Liver (tissue), 9 donors: ENCODE data around the gene CXCL6. TPM values are rescaled to one million over a fixed set of nuclear protein-coding genes. Genes with fewer than 3 reads are reported as not detected.

Experiments used
- DNase-seq: peaks from one replicate; pipeline ENCODE4 v3.0.0-alpha.2; 2017; ENCODE audit warnings: low spot score
- H3K27ac ChIP-seq, 2 donors: one replicate each; pipeline ENCODE4 v1.7.0; 2013; ENCODE audit warnings: inconsistent platforms in 2 of 2, low read length in 2 of 2, control low read depth in 1 of 2, low read depth in 1 of 2, mild to moderate bottlenecking in 1 of 2
- H3K27me3 ChIP-seq, 4 donors: one replicate each; pipeline versions ENCODE4 v1.6.1 to v1.7.0; 2013; ENCODE audit warnings: low read length in 3 of 4, inconsistent platforms in 1 of 4, mild to moderate bottlenecking in 1 of 4, moderate library complexity in 1 of 4; ENCODE audit not compliant: control insufficient read depth in 4 of 4, insufficient read depth in 4 of 4
- H3K36me3 ChIP-seq, 4 donors: one replicate each; pipeline versions ENCODE4 v1.6.1 to v1.7.0; 2013; ENCODE audit warnings: low read length in 3 of 4, mild to moderate bottlenecking in 3 of 4, low read depth in 1 of 4, moderate library complexity in 1 of 4; ENCODE audit not compliant: control insufficient read depth in 4 of 4, insufficient read depth in 3 of 4
- H3K4me1 ChIP-seq, 4 donors: one replicate each; pipeline versions ENCODE4 v1.6.1 to v1.7.0; 2013; ENCODE audit warnings: low read length in 3 of 4, mild to moderate bottlenecking in 3 of 4, moderate library complexity in 1 of 4; ENCODE audit not compliant: control insufficient read depth in 4 of 4, insufficient read depth in 4 of 4
- H3K4me3 ChIP-seq, 3 donors: one replicate each; pipeline versions ENCODE4 v1.6.1 to v1.7.0; 2013; ENCODE audit warnings: low read length in 3 of 3, control low read depth in 1 of 3, low read depth in 1 of 3, mild to moderate bottlenecking in 1 of 3
- H3K9ac ChIP-seq, 2 donors: one replicate each; pipeline ENCODE4 v1.7.0; 2013; ENCODE audit warnings: low read length in 2 of 2, mild to moderate bottlenecking in 2 of 2, moderate library complexity in 2 of 2, control low read depth in 1 of 2, low read depth in 1 of 2
- H3K9me3 ChIP-seq, 4 donors: one replicate each; pipeline versions ENCODE4 v1.6.1 to v1.7.0; 2013; ENCODE audit warnings: low read length in 3 of 4; ENCODE audit not compliant: control insufficient read depth in 4 of 4
- EGR1 ChIP-seq, 2 donors: IDR thresholded peaks; 2 replicates each; pipeline ENCODE4 v1.6.1; 2016 to 2018; ENCODE audit warnings: antibody characterized with exemption in 2 of 2, low read depth in 2 of 2
- FOXA1 ChIP-seq: IDR thresholded peaks from 2 replicates; pipeline ENCODE4 v1.6.1; 2016; ENCODE audit warnings: antibody characterized with exemption
- FOXA2 ChIP-seq: IDR thresholded peaks from 2 replicates; pipeline ENCODE4 v1.6.1; 2016; ENCODE audit warnings: antibody characterized with exemption
- GABPA ChIP-seq, 2 donors: IDR thresholded peaks in 1 of 2; conservative IDR thresholded peaks in 1 of 2; 2 replicates each; pipeline ENCODE4 v1.6.1; 2016; ENCODE audit warnings: antibody characterized with exemption in 2 of 2, mild to moderate bottlenecking in 1 of 2, moderate library complexity in 1 of 2
- HNF4A ChIP-seq, 2 donors: conservative IDR thresholded peaks; 2 replicates each; pipeline ENCODE4 v1.6.1; 2016; ENCODE audit warnings: antibody characterized with exemption in 2 of 2, mild to moderate bottlenecking in 2 of 2
- HNF4G ChIP-seq: IDR thresholded peaks from 2 replicates; pipeline ENCODE4 v1.6.1; 2016; ENCODE audit warnings: antibody characterized with exemption
- JUND ChIP-seq, 2 donors: IDR thresholded peaks; 2 replicates each; pipeline ENCODE4 v1.6.1; 2016; ENCODE audit warnings: antibody characterized with exemption in 2 of 2
- NR2F2 ChIP-seq: IDR thresholded peaks from 2 replicates; pipeline ENCODE4 v1.6.1; 2016; ENCODE audit warnings: antibody characterized with exemption
- RAD21 ChIP-seq, 2 donors: IDR thresholded peaks; 2 replicates each; pipeline ENCODE4 v1.6.1; 2016; ENCODE audit warnings: antibody characterized with exemption in 2 of 2, mild to moderate bottlenecking in 2 of 2
- RXRA ChIP-seq, 2 donors: IDR thresholded peaks; 2 replicates each; pipeline ENCODE4 v1.6.1; 2017 to 2018; ENCODE audit warnings: antibody characterized with exemption in 2 of 2, mild to moderate bottlenecking in 1 of 2
- SP1 ChIP-seq: IDR thresholded peaks from 2 replicates; pipeline ENCODE4 v1.6.1; 2018; ENCODE audit warnings: antibody characterized with exemption, mild to moderate bottlenecking
- TAF1 ChIP-seq: conservative IDR thresholded peaks from 2 replicates; pipeline ENCODE4 v1.6.1; 2016; ENCODE audit warnings: antibody characterized with exemption, mild to moderate bottlenecking
- YY1 ChIP-seq: IDR thresholded peaks from 2 replicates; pipeline ENCODE4 v1.6.1; 2016; ENCODE audit warnings: antibody characterized with exemption, mild to moderate bottlenecking
- WGBS: extraction: QIAGEN DNeasy Blood & Tissue Kit; methylation state at CpG from one replicate; pipeline ENCODE4 v1.1.7; 2013; 5-methylcytosine and 5-hydroxymethylcytosine counted together
- polyA plus RNA-seq, 2 donors: library from polyadenylated mRNA; stranded (reverse) in 1 of 2; unstranded in 1 of 2; fragments of 200-250 nt in 1 of 2; fragments of >200 nt in 1 of 2; fragmentation: Nextera tagmentation in 1 of 2; extraction: Ambion mirVana in 1 of 2; gene quantifications; one replicate each; pipeline versions ENCODE4 v1.2.1 to v1.2.3, GENCODE V29; 2013 to 2015
- total RNA-seq, 2 donors: library from RNA; depleted of rRNA; stranded (reverse); fragments of >200 nt; gene quantifications; one replicate each; pipeline ENCODE4 v1.2.3, GENCODE V29; 2014
- TF ChIP-seq, protein P1 (sequence below): IDR thresholded peaks from 2 replicates; pipeline ENCODE4 v1.6.1; 2016; ENCODE audit warnings: antibody characterized with exemption, mild to moderate bottlenecking
- TF ChIP-seq, protein P2 (sequence below): IDR thresholded peaks from 2 replicates; pipeline ENCODE4 v1.6.1; 2016; ENCODE audit warnings: antibody characterized with exemption
- TF ChIP-seq, protein P3 (sequence below): fragments of 150-350 bp; IDR thresholded peaks from 2 replicates; pipeline ENCODE4 v1.5.1; 2017; ENCODE audit warnings: improper control_type of control experiment, low read depth, low read length; ENCODE audit not compliant: missing input control
- TF ChIP-seq, protein P4 (sequence below): IDR thresholded peaks from 2 replicates; pipeline ENCODE4 v1.6.1; 2016; ENCODE audit warnings: antibody characterized with exemption
- TF ChIP-seq, protein P5 (sequence below): IDR thresholded peaks from 2 replicates; pipeline ENCODE4 v1.6.1; 2016; ENCODE audit warnings: antibody characterized with exemption
- donor health status: healthy.
- donor health status: healthy.
- donor health status: healthy.
- donor health status: healthy.
- donor health status: healthy.

CXCL6 gene
- total and polyA plus RNA-seq, 4 donors, result 0.19 to 5.5 (median 3.2) TPM

DNA sequence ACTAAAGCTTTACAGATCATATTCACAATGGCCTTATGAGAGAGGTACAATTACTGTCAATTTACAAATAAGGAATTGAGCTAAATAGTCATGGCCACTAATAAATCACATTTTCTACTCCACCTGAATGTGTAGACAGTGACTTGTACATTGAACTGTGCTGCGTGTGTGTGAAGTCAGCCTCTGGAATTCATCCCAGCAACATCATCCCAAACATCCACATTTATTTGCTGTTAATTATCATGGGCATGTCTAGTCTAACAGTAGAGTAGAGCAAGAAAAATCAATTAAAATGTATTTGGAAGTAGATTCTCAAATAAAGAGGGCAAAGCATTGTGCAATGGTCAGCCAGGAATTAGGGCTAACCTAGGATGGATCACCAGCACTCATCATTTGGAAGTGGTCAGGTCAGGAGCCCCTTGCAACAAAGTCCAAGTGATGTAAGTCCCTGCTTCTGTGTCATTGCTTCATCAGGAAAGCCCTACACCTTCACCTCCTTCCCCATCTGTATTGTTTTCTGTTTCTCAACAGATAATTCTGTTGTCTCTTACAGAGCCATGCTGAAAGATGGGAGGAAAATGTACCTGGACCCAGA, 11.8 kb downstream of the CXCL6 start:
- WGBS, result 38% methylated on average over 1 of the region's 1 CpG
- H3K27ac ChIP-seq, result peak overlapping the region; percentile 10 to 15
- no peak overlapping the region for H3K9ac ChIP-seq
- TF ChIP-seq YY1 (peak; percentile 40), EGR1 (IDR thresholded peaks at IDR 0.05; ENCODE audit: low read depth in 2 of 2) (no peak), SP1 (no peak), TAF1 (no peak), HNF4G (no peak), JUND (IDR thresholded peaks at IDR 0.05) (peak in 1 of 2 donors; percentile 63), FOXA2 (no peak), NR2F2 (no peak), RXRA (IDR thresholded peaks at IDR 0.05) (peak in 1 of 2 donors; percentile 78), FOXA1 (peak; percentile 50), GABPA (IDR thresholded peaks at IDR 0.05 in 1 of 2, conservative IDR thresholded peaks at IDR 0.05 in 1 of 2) (no peak), RAD21 (IDR thresholded peaks at IDR 0.05) (no peak), HNF4A (conservative IDR thresholded peaks at IDR 0.05) (peak; percentile 25 to 91)
- TF ChIP-seq, protein P1, sequence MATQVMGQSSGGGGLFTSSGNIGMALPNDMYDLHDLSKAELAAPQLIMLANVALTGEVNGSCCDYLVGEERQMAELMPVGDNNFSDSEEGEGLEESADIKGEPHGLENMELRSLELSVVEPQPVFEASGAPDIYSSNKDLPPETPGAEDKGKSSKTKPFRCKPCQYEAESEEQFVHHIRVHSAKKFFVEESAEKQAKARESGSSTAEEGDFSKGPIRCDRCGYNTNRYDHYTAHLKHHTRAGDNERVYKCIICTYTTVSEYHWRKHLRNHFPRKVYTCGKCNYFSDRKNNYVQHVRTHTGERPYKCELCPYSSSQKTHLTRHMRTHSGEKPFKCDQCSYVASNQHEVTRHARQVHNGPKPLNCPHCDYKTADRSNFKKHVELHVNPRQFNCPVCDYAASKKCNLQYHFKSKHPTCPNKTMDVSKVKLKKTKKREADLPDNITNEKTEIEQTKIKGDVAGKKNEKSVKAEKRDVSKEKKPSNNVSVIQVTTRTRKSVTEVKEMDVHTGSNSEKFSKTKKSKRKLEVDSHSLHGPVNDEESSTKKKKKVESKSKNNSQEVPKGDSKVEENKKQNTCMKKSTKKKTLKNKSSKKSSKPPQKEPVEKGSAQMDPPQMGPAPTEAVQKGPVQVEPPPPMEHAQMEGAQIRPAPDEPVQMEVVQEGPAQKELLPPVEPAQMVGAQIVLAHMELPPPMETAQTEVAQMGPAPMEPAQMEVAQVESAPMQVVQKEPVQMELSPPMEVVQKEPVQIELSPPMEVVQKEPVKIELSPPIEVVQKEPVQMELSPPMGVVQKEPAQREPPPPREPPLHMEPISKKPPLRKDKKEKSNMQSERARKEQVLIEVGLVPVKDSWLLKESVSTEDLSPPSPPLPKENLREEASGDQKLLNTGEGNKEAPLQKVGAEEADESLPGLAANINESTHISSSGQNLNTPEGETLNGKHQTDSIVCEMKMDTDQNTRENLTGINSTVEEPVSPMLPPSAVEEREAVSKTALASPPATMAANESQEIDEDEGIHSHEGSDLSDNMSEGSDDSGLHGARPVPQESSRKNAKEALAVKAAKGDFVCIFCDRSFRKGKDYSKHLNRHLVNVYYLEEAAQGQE, result peak; percentile 27
- TF ChIP-seq, protein P2, sequence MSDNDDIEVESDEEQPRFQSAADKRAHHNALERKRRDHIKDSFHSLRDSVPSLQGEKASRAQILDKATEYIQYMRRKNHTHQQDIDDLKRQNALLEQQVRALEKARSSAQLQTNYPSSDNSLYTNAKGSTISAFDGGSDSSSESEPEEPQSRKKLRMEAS, result peak; percentile 50
- TF ChIP-seq, protein P3, sequence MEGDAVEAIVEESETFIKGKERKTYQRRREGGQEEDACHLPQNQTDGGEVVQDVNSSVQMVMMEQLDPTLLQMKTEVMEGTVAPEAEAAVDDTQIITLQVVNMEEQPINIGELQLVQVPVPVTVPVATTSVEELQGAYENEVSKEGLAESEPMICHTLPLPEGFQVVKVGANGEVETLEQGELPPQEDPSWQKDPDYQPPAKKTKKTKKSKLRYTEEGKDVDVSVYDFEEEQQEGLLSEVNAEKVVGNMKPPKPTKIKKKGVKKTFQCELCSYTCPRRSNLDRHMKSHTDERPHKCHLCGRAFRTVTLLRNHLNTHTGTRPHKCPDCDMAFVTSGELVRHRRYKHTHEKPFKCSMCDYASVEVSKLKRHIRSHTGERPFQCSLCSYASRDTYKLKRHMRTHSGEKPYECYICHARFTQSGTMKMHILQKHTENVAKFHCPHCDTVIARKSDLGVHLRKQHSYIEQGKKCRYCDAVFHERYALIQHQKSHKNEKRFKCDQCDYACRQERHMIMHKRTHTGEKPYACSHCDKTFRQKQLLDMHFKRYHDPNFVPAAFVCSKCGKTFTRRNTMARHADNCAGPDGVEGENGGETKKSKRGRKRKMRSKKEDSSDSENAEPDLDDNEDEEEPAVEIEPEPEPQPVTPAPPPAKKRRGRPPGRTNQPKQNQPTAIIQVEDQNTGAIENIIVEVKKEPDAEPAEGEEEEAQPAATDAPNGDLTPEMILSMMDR, result no peak
- TF ChIP-seq, protein P4, sequence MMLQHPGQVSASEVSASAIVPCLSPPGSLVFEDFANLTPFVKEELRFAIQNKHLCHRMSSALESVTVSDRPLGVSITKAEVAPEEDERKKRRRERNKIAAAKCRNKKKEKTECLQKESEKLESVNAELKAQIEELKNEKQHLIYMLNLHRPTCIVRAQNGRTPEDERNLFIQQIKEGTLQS, result no peak
- TF ChIP-seq, protein P5, sequence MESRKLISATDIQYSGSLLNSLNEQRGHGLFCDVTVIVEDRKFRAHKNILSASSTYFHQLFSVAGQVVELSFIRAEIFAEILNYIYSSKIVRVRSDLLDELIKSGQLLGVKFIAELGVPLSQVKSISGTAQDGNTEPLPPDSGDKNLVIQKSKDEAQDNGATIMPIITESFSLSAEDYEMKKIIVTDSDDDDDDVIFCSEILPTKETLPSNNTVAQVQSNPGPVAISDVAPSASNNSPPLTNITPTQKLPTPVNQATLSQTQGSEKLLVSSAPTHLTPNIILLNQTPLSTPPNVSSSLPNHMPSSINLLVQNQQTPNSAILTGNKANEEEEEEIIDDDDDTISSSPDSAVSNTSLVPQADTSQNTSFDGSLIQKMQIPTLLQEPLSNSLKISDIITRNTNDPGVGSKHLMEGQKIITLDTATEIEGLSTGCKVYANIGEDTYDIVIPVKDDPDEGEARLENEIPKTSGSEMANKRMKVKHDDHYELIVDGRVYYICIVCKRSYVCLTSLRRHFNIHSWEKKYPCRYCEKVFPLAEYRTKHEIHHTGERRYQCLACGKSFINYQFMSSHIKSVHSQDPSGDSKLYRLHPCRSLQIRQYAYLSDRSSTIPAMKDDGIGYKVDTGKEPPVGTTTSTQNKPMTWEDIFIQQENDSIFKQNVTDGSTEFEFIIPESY, result peak; percentile 20
- H3K36me3 ChIP-seq, result no peaks in the 10 kb centered on the region
- no peaks in the 10 kb centered on the region for H3K9me3 ChIP-seq
- DNase-seq, result no peak
- H3K27me3 ChIP-seq, result no peaks in the 10 kb centered on the region
- peaks cover 0 to 19% (median 4%) of the 10 kb centered on the region in 4 donors for H3K4me1 ChIP-seq
- H3K4me3 ChIP-seq, result no peak overlapping the region
